Cardiac muscle cell (in vitro differentiated cells and primary cell): ENCODE data around the gene SLC39A7. TPM values are rescaled to one million over a fixed set of nuclear protein-coding genes. Genes with fewer than 3 reads are reported as not detected.

Experiments used
- DNase-seq, 2 donors: peaks; one replicate each; pipeline versions ENCODE4 v3.0.0 to v3.0.0-alpha.2; 2010 to 2017; ENCODE audit warnings: low read depth in 1 of 2, low spot score in 1 of 2
- H3K27ac ChIP-seq: fragments of 200-600 bp; sonication (generic); 2 replicates; pipeline ENCODE4 v1.5.1; 2016
- H3K27me3 ChIP-seq: fragments of 200-600 bp; sonication (generic); 2 replicates; pipeline ENCODE4 v1.6.0; 2016; ENCODE audit warnings: control low read depth
- H3K36me3 ChIP-seq: fragments of 200-600 bp; sonication (generic); 2 replicates; pipeline ENCODE4 v1.5.1; 2016; ENCODE audit warnings: control low read depth
- H3K4me1 ChIP-seq: fragments of 200-600 bp; sonication (generic); 2 replicates; pipeline ENCODE4 v1.8.1; 2017; ENCODE audit warnings: low read depth, mild to moderate bottlenecking, mixed run types
- H3K4me3 ChIP-seq: fragments of 200-600 bp; sonication (generic); 2 replicates; pipeline ENCODE4 v1.5.1; 2016; ENCODE audit warnings: mild to moderate bottlenecking
- H3K9me3 ChIP-seq: fragments of 200-600 bp; sonication (generic); 2 replicates; pipeline ENCODE4 v1.5.1; 2017; ENCODE audit warnings: low read depth, mild to moderate bottlenecking, control low read depth
- CTCF ChIP-seq: IDR thresholded peaks from 2 replicates; pipeline ENCODE4 v1.5.1; 2012; ENCODE audit warnings: low read depth, mild to moderate bottlenecking, low read length
- polyA plus RNA-seq: library from polyadenylated mRNA; unstranded; fragments of >200 nt; fragmentation: Nextera tagmentation; extraction: Ambion mirVana; gene quantifications from 2 replicates; pipeline ENCODE4 v1.2.1, GENCODE V29; 2016
- total RNA-seq: library from RNA; depleted of rRNA; stranded (reverse); fragments of >200 nt; gene quantifications from 2 replicates; pipeline ENCODE4 v1.2.3, GENCODE V29; 2016

Gene SLC39A7
- total and polyA plus RNA-seq, 2 experiments from 2014 or later: 51.3 to 147 TPM

- H3K4me3 ChIP-seq: peak overlapping the region; percentile 72
- peaks cover 8% of the 10 kb centered on the region for H3K36me3 ChIP-seq
- peak overlapping the region; percentile 73 for H3K27ac ChIP-seq
- H3K4me1 ChIP-seq: peaks cover 10% of the 10 kb centered on the region
- no peaks in the 10 kb centered on the region for H3K27me3 ChIP-seq
- no peaks in the 10 kb centered on the region for H3K9me3 ChIP-seq
- peak; percentile 63 to 69 for DNase-seq
- no peak for TF ChIP-seq CTCF
Observed at GRCh38 chr6:33207552-33208090, 7.0 kb downstream of the SLC39A7 start.

- Histone ChIP-seq H3K27ac (peak within 1 kb of the TSS; percentile 73), H3K27me3 (no peaks in the 10 kb centered on the region), H3K4me3 (peak within 1 kb of the TSS; percentile 72), H3K9me3 (no peaks in the 10 kb centered on the region), H3K4me1 (peaks cover 12% of the 10 kb centered on the region), H3K36me3 (peaks cover 1% of the 10 kb centered on the region)
- DNase-seq: peak; percentile 84 to 85
- no peak for TF ChIP-seq CTCF
Observed at GRCh38 chr6:33208091-33208967, 7.7 kb downstream of the SLC39A7 start, which contains the start of gene RING1. Gene RING1, plus strand, starts transcription at chr6:33208500. Its CDS starts 323 bp downstream, at chr6:33208823.

GRCh38 chr6:33209856-33210255 is 9.2 kb downstream of the SLC39A7 start:
- Histone ChIP-seq H3K36me3 (no peaks in the 10 kb centered on the region), H3K4me1 (peaks cover 9% of the 10 kb centered on the region), H3K4me3 (no peak overlapping the region), H3K27me3 (no peaks in the 10 kb centered on the region), H3K9me3 (no peaks in the 10 kb centered on the region), H3K27ac (no peak overlapping the region)
- no peak for TF ChIP-seq CTCF
- DNase-seq: no peak

GRCh38 chr6:33211136-33211535 is 10.5 kb downstream of the SLC39A7 start:
- DNase-seq: no peak
- Histone ChIP-seq H3K4me1 (peaks cover 18% of the 10 kb centered on the region), H3K4me3 (no peak overlapping the region), H3K27ac (no peak overlapping the region), H3K27me3 (no peaks in the 10 kb centered on the region), H3K36me3 (no peaks in the 10 kb centered on the region), H3K9me3 (no peaks in the 10 kb centered on the region)
- no peak for TF ChIP-seq CTCF

- no peaks in the 10 kb centered on the region for H3K27me3 ChIP-seq
- no peak overlapping the region for H3K4me3 ChIP-seq
- no peak for DNase-seq
- H3K36me3 ChIP-seq: no peaks in the 10 kb centered on the region
- H3K4me1 ChIP-seq: peaks cover 16% of the 10 kb centered on the region
- no peak overlapping the region for H3K27ac ChIP-seq
- no peaks in the 10 kb centered on the region for H3K9me3 ChIP-seq
- no peak for TF ChIP-seq CTCF
Observed at GRCh38 chr6:33211666-33212422, 11.2 kb downstream of the SLC39A7 start.
